ENCODE data around the gene ABCA5.

ABCA5 gene

DNA sequence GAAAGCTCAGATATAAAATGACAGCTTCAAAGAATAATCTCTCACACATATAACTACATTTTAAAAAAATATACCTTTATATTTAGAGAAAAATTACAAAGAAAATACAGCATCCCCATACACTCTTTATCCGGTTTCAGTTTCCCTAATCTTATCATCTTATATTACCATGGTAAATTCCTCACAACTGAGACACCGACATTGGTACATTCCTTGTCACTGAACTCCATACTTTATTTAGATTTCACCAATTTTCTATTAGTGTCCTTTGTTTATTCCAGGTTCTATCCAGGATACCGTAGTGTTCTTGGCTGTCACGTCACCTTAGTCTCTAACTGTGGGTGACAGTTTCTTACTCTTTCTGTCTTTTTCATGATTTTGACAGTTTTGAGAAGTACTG lies 76.3 kb downstream of the ABCA5 start:
- no peak for DNase-seq (ENCODE audit: low read depth)
- TF ChIP-seq, protein P1, sequence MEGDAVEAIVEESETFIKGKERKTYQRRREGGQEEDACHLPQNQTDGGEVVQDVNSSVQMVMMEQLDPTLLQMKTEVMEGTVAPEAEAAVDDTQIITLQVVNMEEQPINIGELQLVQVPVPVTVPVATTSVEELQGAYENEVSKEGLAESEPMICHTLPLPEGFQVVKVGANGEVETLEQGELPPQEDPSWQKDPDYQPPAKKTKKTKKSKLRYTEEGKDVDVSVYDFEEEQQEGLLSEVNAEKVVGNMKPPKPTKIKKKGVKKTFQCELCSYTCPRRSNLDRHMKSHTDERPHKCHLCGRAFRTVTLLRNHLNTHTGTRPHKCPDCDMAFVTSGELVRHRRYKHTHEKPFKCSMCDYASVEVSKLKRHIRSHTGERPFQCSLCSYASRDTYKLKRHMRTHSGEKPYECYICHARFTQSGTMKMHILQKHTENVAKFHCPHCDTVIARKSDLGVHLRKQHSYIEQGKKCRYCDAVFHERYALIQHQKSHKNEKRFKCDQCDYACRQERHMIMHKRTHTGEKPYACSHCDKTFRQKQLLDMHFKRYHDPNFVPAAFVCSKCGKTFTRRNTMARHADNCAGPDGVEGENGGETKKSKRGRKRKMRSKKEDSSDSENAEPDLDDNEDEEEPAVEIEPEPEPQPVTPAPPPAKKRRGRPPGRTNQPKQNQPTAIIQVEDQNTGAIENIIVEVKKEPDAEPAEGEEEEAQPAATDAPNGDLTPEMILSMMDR (IDR thresholded peaks at IDR 0.05; ENCODE audit: control insufficient read depth, insufficient read depth, low read depth, low read length, missing control alignments): no peak
- no peak overlapping the region for H3K4me3 ChIP-seq (ENCODE audit: control insufficient read depth, low read depth, low read length)

DNA sequence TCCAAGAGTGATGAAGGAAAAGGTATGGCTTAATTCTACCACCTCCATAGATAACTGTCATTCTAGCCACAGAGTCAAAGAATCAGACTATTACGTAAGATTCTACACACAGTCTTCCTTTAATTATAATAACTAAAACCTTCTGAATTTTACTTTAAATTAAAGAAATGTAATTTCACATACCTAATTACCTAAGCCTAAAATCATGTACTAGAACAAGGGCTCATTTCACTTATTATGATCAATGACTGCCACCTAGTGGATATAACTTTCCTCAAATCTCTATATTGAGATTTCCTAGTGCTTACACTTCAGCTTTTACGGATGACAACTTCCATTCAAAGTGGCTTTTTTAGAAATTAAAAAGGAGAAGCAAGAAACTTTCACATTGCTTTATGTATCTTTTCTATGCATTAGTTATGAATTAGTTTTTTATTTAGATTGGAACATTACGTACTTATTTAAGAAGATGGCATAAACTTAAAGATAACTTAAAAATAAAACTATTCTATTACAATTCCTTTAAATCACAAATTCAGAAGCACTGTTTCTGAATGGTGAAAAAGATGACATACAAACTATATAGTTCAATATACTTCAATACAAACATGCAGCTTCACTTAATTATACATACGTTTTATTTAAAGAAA lies 80.1 kb downstream of the ABCA5 start:
- TF ChIP-seq, protein P1 (IDR thresholded peaks at IDR 0.05; ENCODE audit: control insufficient read depth, insufficient read depth, low read depth, low read length, missing control alignments): peak; percentile 33
- no peak for DNase-seq (ENCODE audit: low read depth)

DNA sequence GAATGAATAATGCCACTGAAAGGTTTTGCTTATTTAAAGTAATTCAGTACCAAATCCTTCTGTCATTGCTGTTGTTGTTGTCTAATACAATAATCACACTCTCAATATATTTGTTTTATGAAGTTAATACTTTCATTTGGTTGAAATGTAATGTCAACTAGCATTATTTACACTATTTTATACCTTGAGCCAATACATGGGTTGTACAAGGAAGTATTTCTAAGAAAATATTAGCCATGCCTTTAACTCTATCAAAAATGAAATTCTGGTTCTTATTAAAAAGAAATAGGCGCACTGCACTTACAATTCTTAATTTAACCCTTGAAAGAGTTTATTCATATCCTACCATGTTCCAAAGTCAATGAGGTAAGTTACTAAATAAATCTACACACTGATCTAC lies 80.7 kb downstream of the ABCA5 start:
- TF ChIP-seq, protein P1 (IDR thresholded peaks at IDR 0.05; ENCODE audit: control insufficient read depth, insufficient read depth, low read depth, low read length, missing control alignments): no peak
- no peak for DNase-seq (ENCODE audit: low read depth)
- no peak overlapping the region for H3K4me3 ChIP-seq (ENCODE audit: control insufficient read depth, low read depth, low read length)

More for the DNA sequence above, 80.1 kb downstream of the ABCA5 start:
- H3K4me3 ChIP-seq (ENCODE audit: control insufficient read depth, low read depth, low read length): no peak overlapping the region

DNA sequence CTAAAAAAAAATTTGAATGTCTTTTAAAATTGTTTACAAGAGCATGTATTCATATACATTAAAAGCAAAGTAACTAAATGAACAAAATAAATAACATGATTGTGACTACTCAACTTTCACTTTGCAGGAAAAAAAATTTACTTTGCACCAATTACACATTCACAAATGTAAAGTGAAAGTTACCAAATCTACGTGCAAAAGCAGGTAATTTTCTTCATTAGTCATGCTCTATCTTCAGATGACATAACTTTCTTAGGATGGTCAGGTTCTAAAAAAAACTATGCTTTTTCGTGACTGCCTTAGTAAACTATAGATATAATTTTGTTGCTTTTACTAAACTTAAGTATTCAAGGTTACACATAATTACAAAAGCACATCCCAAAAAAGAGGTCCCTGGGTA lies 81.3 kb downstream of the ABCA5 start:
- H3K4me3 ChIP-seq (ENCODE audit: control insufficient read depth, low read depth, low read length): no peak overlapping the region
- DNase-seq (ENCODE audit: low read depth): no peak
- TF ChIP-seq, protein P1 (IDR thresholded peaks at IDR 0.05; ENCODE audit: control insufficient read depth, insufficient read depth, low read depth, low read length, missing control alignments): no peak

DNA sequence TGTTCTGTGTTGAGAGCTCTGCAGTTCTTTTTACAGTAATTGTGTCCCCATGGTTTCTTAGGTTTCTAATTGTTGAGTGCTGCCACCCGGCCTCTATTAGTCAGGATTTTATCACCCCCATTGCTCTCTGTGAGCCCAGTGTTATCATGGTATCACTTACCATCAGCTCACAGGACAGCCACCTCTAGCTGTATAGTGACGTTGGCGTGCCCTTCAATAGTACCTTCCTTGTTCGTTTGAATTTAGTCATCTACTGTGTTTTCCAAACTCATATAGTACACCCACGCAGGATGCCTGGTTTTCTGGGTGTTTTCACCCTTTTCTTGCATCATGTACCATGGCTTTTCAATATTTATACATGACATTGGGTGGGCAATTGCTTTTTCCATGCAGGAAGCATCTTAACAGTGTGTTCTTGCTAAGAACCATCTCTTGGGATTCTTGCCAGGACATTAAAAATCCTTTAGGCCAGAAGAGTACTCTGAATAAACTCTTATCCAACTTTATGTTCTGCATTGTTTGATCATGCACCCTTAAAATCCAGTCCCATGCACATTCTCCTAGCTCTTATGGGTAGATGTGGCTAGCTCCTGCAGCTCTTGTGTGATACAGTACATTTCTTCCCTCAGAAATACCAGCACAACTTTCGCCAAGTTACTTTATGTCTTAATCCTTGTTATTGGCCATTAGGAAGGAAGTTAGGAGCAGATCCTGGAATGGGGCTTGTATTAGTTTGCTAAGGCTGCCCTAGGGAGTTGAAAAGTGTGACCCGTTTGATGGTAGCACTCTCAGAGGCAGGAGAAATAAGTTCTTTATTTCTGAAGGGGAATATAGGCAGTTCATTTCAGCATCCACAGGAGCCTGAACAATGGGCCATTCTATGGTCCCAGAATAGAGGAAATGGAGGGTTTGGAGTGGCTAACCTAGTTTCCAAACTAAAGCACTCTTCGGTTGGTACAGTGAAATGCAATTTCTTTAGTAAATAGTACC lies 87.0 kb downstream of the ABCA5 start:
- DNase-seq (ENCODE audit: low read depth): no peak
- no peak overlapping the region for H3K4me3 ChIP-seq (ENCODE audit: control insufficient read depth, low read depth, low read length)
- TF ChIP-seq, protein P1 (IDR thresholded peaks at IDR 0.05; ENCODE audit: control insufficient read depth, insufficient read depth, low read depth, low read length, missing control alignments): no peak

DNA sequence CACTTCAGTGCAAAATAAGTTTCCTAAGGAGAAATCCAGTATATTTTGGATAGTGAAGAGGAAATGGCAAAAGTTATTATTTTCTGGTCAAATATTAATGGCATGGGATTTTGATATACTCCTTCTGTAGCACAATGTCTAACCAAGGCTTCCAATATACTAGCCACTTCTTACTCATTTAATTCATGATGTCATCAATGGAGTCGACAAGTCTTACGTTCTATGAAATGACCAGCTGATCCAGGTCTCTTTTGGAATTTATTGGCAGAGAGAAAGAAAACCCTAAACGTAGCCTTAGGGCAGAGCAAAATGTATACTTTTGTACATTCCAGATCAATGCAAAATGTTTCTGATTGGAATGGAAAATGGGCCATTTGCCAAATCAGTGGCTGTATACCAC lies 90.0 kb downstream of the ABCA5 start:
- H3K4me3 ChIP-seq (ENCODE audit: control insufficient read depth, low read depth, low read length): no peak overlapping the region
- TF ChIP-seq, protein P1 (IDR thresholded peaks at IDR 0.05; ENCODE audit: control insufficient read depth, insufficient read depth, low read depth, low read length, missing control alignments): no peak
- DNase-seq (ENCODE audit: low read depth): no peak
